OCI-LY1 (cell line): Measurements from ENCODE around the gene AURKB.

Experiments
- H2AFZ ChIP-seq: fragments of 200-600 bp; sonication (generic), shearing (Covaris generic); 2 replicates; pipeline ENCODE4 v1.6.0; 2014; ENCODE audit warnings: antibody characterized with exemption, mild to moderate bottlenecking, low read length
- H3F3A ChIP-seq: fragments of 200-600 bp; sonication (generic), shearing (Covaris generic); 2 replicates; pipeline ENCODE4 v1.6.0; 2014; ENCODE audit warnings: mild to moderate bottlenecking, antibody characterized with exemption, low read length, moderate library complexity; ENCODE audit not compliant: insufficient read depth
- H3K27ac ChIP-seq: fragments of 200-600 bp; sonication (generic); 2 replicates; pipeline ENCODE4 v1.5.1; 2014; ENCODE audit warnings: low read length, mixed run types, mild to moderate bottlenecking, low read depth; ENCODE audit not compliant: poor library complexity, severe bottlenecking
- H3K27me3 ChIP-seq: fragments of 200-600 bp; sonication (generic); 2 replicates; pipeline ENCODE4 v1.6.0; 2014; ENCODE audit warnings: antibody characterized with exemption, mild to moderate bottlenecking, low read length, moderate library complexity; ENCODE audit not compliant: insufficient read depth
- H3K36me3 ChIP-seq: fragments of 200-600 bp; sonication (generic); 2 replicates; pipeline ENCODE4 v1.6.1; 2014; ENCODE audit warnings: mild to moderate bottlenecking, antibody characterized with exemption, low read length, moderate library complexity, mixed read lengths; ENCODE audit not compliant: insufficient read depth
- H3K4me1 ChIP-seq: fragments of 200-600 bp; sonication (generic); 2 replicates; pipeline ENCODE4 v1.5.1; 2014; ENCODE audit warnings: mild to moderate bottlenecking, low read length, moderate library complexity; ENCODE audit not compliant: insufficient read depth, severe bottlenecking
- H3K4me2 ChIP-seq: fragments of 200-600 bp; sonication (generic), shearing (Covaris generic); 2 replicates; pipeline ENCODE4 v1.6.1; 2014; ENCODE audit warnings: low read length
- H3K4me3 ChIP-seq: fragments of 200-600 bp; sonication (generic); 2 replicates; pipeline ENCODE4 v1.5.1; 2014; ENCODE audit warnings: low read length, low read depth, mild to moderate bottlenecking, mixed read lengths; ENCODE audit not compliant: poor library complexity, severe bottlenecking
- H3K79me2 ChIP-seq: fragments of 200-600 bp; shearing (Covaris generic); 2 replicates; pipeline ENCODE4 v1.6.1; 2016; ENCODE audit warnings: mixed run types, low read length, mixed read lengths; ENCODE audit not compliant: insufficient read depth
- H3K9ac ChIP-seq: fragments of 200-600 bp; sonication (generic), shearing (Covaris generic); 2 replicates; pipeline ENCODE4 v1.6.1; 2014; ENCODE audit warnings: mild to moderate bottlenecking, low read length, mixed read lengths
- H3K9me2 ChIP-seq: fragments of 200-600 bp; sonication (generic), shearing (Covaris generic); 2 replicates; pipeline ENCODE4 v1.6.1; 2014; ENCODE audit warnings: low read depth, mild to moderate bottlenecking, low read length, mixed read lengths
- H3K9me3 ChIP-seq: fragments of 200-600 bp; shearing (Covaris generic); 2 replicates; pipeline ENCODE4 v1.6.1; 2014; ENCODE audit warnings: low read length, mixed read lengths
- H4K20me1 ChIP-seq: fragments of 200-600 bp; sonication (generic), shearing (Covaris generic); 2 replicates; pipeline ENCODE4 v1.6.0; 2016; ENCODE audit warnings: mild to moderate bottlenecking, low read length; ENCODE audit not compliant: insufficient read depth
- EZH2 ChIP-seq: fragments of 200-600 bp; sonication (generic), shearing (Covaris generic); IDR thresholded peaks from 2 replicates; pipeline ENCODE4 v1.8.0; 2017; ENCODE audit warnings: borderline replicate concordance, mixed run types, mild to moderate bottlenecking, antibody characterized with exemption, low read length, moderate library complexity, mixed read lengths
- TF ChIP-seq, protein P1 (sequence below): fragments of 200-600 bp; sonication (generic), shearing (Covaris generic); IDR thresholded peaks from 2 replicates; pipeline ENCODE4 v1.5.1; 2017; ENCODE audit warnings: mild to moderate bottlenecking, antibody characterized with exemption, low read length, moderate library complexity, mixed read lengths

Gene AURKB

DNA sequence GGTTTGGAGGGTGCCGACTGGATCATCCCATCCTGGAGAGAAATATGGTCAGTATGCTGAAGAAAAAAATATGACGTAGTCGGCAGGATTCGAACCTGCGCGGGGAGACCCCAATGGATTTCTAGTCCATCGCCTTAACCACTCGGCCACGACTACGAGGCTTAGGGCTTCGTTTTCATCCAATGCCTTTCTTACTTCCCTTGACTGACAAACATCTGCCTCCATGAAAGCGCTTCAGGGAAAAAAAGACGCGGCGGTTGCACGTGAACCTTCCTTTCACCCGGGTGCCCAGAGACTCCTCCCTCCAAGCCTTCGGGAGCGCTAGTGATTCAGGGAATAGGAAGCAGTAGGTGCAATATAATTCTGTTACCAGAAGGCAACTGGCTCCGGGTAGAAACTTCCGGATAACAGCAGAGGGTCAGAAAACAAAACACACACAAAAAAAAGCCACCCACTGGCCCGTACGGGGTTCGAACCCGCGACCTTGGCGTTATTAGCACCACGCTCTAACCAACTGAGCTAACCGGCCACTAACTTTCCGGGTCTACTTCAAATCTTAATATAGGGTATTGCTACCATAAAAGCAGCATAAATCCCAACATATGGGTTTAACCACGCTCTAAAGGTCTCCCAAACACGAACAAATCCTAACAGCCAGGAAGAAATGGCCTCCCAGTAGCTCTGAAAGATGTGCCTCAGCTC is 16.3 kb upstream of the AURKB start:
- H3K4me2 ChIP-seq: peak overlapping the region; percentile 60
- H3K27ac ChIP-seq: peak overlapping the region; percentile 71

DNA sequence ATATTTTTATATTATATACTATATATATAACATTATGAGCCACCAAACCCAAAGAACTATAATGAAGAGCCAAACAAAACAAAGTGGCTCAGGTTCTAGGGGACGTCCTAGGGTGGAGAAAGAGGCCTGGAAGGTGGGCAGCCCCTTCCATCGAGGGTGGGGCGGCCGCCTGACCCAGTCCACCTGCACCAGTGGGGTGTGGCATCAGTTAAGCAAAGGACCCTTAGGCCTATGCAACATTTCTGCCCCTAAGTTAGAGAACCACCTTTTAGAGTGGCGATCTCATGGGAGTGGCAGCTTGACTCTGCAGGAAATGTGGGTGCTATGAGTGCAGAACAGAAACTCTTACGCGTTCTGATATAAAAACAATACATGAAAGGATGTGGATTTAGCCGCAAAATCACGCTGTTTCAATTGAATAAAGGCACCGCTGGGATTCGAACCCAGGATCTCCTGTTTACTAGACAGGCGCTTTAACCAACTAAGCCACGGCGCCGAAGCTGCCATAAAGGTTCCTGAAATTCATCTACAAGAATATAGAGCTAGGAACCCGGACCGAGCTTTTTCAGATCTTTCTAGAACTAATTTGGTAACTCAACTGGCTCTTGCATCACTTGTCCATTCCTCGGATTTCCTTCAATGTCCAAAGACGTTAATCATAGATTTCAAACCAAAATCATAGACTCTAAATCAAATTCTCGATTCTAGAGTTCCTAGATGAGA is 15.6 kb upstream of the AURKB start:
- peaks cover 45% of the 10 kb centered on the region for H3K36me3 ChIP-seq
- H3K4me3 ChIP-seq: peak overlapping the region; percentile 51
- H3K9ac ChIP-seq: peak overlapping the region; percentile 46; the same call in 1 of the 2 replicates
- no peak overlapping the region for H2AFZ ChIP-seq
- H4K20me1 ChIP-seq: no peaks in the 10 kb centered on the region
- H3K27ac ChIP-seq: peak overlapping the region; percentile 71
- no peaks in the 10 kb centered on the region for H3K27me3 ChIP-seq
- peak overlapping the region; percentile 60 for H3K4me2 ChIP-seq
- TF ChIP-seq EZH2: no peak
- TF ChIP-seq, protein P1, sequence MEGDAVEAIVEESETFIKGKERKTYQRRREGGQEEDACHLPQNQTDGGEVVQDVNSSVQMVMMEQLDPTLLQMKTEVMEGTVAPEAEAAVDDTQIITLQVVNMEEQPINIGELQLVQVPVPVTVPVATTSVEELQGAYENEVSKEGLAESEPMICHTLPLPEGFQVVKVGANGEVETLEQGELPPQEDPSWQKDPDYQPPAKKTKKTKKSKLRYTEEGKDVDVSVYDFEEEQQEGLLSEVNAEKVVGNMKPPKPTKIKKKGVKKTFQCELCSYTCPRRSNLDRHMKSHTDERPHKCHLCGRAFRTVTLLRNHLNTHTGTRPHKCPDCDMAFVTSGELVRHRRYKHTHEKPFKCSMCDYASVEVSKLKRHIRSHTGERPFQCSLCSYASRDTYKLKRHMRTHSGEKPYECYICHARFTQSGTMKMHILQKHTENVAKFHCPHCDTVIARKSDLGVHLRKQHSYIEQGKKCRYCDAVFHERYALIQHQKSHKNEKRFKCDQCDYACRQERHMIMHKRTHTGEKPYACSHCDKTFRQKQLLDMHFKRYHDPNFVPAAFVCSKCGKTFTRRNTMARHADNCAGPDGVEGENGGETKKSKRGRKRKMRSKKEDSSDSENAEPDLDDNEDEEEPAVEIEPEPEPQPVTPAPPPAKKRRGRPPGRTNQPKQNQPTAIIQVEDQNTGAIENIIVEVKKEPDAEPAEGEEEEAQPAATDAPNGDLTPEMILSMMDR: no peak
- H3K79me2 ChIP-seq: no peaks in the 10 kb centered on the region
- H3K4me1 ChIP-seq: peaks cover 14% of the 10 kb centered on the region
- no peaks in the 10 kb centered on the region for H3K9me3 ChIP-seq
- H3F3A ChIP-seq: no peaks in the 10 kb centered on the region; the same call in 1 of the 2 replicates
- no peaks in the 10 kb centered on the region for H3K9me2 ChIP-seq

More for the DNA sequence above, 16.3 kb upstream of the AURKB start:
- Histone ChIP-seq H3F3A (no peaks in the 10 kb centered on the region; the same call in 1 of the 2 replicates), H3K4me3 (peak overlapping the region; percentile 51), H3K4me1 (peaks cover 14% of the 10 kb centered on the region), H2AFZ (no peak overlapping the region), H3K79me2 (no peaks in the 10 kb centered on the region), H3K36me3 (peaks cover 52% of the 10 kb centered on the region), H3K27me3 (no peaks in the 10 kb centered on the region), H3K9me3 (no peaks in the 10 kb centered on the region), H3K9ac (peak overlapping the region; percentile 46; the same call in 1 of the 2 replicates), H4K20me1 (no peaks in the 10 kb centered on the region), H3K9me2 (no peaks in the 10 kb centered on the region)
- TF ChIP-seq, protein P1: no peak
- no peak for TF ChIP-seq EZH2

DNA sequence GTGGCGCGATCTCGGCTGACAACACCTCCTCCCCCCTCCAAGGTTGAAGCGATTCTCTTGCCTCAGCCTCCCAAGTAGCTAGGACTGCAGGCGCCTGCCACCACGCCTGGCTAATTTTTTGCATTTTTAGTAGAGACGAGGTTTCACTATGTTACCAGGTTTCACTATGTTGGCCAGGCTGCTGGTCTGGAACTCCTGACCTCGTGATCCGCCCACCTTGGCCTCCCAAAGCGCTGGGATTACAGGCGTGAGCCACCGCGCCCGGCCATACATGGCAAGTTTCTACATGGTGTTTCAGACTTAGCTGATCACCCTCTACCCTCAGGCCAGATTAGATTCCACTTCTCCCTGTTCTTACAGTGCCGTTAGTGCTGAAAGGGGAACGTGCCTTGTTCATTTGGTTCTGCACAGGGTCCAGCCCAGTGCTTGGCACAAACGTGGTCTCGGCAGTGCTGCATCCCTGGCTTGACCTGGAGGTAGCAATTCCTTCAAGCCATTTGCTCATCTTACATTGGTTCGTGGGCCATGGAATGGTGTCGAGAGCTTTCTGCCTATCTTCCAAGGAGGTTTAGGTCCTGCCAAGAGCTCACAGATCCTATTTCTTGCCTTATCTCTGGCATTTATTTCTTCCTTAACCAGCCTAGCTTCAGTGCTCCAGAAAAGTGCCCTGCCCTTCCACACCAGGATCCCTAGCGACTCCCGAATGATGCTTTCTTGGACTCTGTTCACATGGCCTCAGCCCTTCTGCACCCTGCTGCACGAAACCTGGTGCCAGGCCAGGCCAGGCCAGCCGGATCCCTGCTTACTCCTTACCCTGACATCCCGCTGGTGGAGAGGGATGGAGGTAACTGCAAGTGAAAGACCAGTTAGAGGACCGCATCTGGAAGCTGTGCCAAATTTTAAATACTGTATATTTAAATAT is 14.8 kb upstream of the AURKB start:
- H2AFZ ChIP-seq: no peak overlapping the region
- H4K20me1 ChIP-seq: no peaks in the 10 kb centered on the region
- H3K9ac ChIP-seq: no peak overlapping the region
- no peak overlapping the region for H3K4me2 ChIP-seq
- peaks cover 37% of the 10 kb centered on the region for H3K36me3 ChIP-seq
- no peak overlapping the region for H3K4me3 ChIP-seq
- H3F3A ChIP-seq: no peaks in the 10 kb centered on the region; the same call in 1 of the 2 replicates
- H3K79me2 ChIP-seq: no peaks in the 10 kb centered on the region
- no peaks in the 10 kb centered on the region for H3K27me3 ChIP-seq
- TF ChIP-seq, protein P1: no peak
- H3K9me2 ChIP-seq: no peaks in the 10 kb centered on the region
- H3K27ac ChIP-seq: no peak overlapping the region
- H3K4me1 ChIP-seq: peaks cover 14% of the 10 kb centered on the region
- H3K9me3 ChIP-seq: no peaks in the 10 kb centered on the region
